ENCODE data around the gene ACTMAP.
A peak's percentile ranks its signal among the peaks of the same experiment; 100 is the strongest.

The ACTMAP gene

GRCh38 chr19:40721936-40722661, 28.2 kb downstream of the ACTMAP start:
- DNase-seq: peak in 2 of 56 donors; percentile 8 to 33

GRCh38 chr19:40721140-40721486, 29.2 kb downstream of the ACTMAP start:
- DNase-seq: no peak

DNA sequence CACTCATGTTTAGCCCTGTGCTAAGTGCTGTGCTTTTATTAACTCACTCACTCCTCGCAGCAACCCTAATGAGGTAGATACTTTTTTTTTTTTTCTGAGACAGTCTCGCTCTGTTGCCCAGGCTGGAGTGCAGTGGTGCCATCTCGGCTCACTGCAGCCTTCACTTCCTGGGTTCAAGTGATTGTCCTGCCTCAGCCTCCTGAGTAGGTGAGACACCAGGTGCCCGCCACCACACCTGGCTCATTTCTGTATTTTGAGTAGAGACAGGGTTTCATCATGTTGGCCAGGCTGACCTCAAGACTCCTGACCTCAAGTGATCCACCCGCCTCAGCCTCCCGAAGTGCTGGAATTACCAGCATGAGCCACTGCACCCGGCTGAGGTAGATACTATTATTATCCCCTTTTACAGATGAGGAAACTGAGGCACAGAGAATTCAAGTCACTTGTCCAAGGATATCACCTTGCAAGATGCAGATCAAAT, 30.8 kb downstream of the ACTMAP start:
- no peak for DNase-seq

DNA sequence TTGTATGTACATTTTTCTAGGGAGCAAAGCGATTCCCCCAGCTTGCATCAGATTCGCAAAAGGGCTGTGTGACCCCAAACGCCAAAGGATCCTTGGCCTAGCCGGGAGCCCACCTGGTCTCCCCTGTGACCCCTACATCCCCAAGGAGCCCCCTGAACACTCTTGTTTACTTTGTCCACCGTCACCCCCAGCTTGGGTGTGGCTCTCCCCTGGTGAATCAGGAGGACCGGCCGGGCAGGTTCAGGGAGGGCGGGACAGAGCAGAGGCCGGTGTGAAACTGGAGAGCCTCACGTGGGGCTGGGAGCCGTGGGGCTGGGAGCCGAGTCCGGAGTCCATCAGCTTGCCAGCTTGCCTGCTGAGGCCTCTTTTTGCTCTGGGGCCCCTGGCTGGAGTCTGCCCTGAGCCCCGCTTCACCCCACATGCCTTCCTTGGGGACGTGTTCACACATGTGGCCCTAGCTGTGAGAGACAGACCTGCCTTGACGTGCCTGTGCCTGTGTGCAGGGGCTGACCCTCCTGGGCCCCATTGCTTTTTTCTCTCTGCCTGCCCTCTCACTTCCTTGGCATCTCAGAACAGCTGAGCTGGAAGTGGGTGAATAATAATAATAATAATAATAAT, 31.4 kb downstream of the ACTMAP start:
- peak in 13 of 56 donors; percentile 5 to 36 (median 14) for DNase-seq

- peak in 3 of 56 donors; percentile 9 to 23 (median 22) for DNase-seq
These were observed 32.1 kb downstream of the ACTMAP start for GRCh38 chr19:40717880-40718773.

DNA sequence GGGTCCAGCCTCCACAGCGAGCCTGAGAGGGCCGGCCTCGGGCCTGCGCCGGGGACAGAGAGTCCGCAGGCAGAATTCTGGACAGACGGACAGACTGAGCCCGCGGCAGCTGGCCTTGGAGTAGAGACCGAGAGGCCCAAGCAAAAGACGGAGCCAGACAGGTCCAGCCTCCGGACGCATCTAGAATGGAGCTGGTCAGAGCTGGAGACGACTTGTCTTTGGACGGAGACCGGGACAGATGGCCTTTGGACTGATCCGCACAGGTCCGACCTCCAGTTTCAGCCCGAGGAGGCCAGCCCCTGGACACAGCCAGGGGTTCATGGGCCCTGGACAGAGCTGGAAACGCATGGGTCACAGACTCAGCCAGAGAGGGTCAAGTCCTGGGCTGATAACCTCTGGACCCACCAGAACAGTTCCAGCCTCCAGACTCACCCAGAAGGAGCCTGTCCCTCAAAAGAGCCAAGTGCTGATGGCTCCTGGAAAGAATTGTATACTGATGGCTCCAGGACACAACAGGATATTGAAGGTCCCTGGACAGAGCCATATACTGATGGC, 32.9 kb downstream of the ACTMAP start:
- DNase-seq: peak in 14 of 56 donors; percentile 16 to 58 (median 44)

- DNase-seq: peak; percentile 73 to 100 (median 98)
These were observed 33.6 kb downstream of the ACTMAP start, which contains the start of the genes COQ8B and ITPKC for GRCh38 chr19:40716482-40717324. Gene COQ8B, minus strand, starts transcription at chr19:40716886. Its CDS starts 2,254 bp downstream, at chr19:40714632. Gene ITPKC, plus strand, starts transcription at chr19:40717112. Its CDS starts 24 bp downstream, at chr19:40717136.

DNA sequence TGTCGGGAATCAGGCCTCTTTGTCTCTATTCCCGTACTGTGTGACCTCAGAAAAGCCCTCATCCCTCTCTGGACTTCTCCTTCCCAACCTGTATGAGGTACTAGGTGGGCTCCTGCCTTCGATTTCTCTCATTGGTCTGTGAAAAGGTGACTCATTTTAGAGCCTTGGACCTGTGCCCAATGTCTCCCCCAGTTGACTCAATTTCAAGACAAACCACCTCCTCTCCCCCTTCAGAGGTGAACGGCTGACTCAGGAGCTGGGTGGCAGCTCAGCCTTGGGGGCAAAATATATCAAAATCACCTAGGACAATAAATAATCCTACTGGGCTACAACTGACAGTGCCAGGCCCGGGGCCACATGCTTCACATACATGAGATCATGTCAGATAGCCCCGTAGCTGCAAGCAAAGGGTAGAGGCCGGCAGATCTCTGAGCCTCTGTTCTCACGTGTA, 34.2 kb downstream of the ACTMAP start:
- DNase-seq: peak in 9 of 56 donors; percentile 25 to 68 (median 53)

- DNase-seq: peak; percentile 49 to 98 (median 93)
These were observed 35.6 kb downstream of the ACTMAP start for GRCh38 chr19:40714441-40715299.

DNA sequence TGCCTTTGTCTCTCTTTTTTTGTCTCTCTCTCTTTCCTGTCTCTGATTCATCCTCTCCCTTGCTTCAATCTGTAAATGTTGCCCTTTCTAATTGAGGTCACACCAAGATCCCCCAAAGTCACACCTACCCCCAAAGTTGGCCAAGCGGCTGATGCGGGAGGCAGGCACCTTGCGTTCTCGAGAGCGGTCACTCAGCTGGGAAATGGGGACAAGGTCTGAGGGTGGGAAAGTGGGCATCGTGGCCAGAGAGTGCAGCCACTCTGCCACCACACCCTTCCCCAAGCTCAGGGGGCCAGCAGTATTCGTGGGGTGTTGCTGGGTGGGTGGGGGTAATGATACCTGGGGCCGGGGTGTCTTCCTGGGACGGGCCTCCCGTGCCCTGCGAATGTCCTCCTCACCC, 36.3 kb downstream of the ACTMAP start:
- DNase-seq: no peak

- DNase-seq: no peak
These were observed 40.5 kb downstream of the ACTMAP start for GRCh38 chr19:40709817-40710216.

- DNase-seq: no peak
These were observed 42.7 kb downstream of the ACTMAP start for GRCh38 chr19:40707615-40708014.

- no peak for DNase-seq
These were observed 44.2 kb downstream of the ACTMAP start for GRCh38 chr19:40705950-40706619.

- no peak for DNase-seq
These were observed 45.0 kb downstream of the ACTMAP start for GRCh38 chr19:40705362-40705651.

DNA sequence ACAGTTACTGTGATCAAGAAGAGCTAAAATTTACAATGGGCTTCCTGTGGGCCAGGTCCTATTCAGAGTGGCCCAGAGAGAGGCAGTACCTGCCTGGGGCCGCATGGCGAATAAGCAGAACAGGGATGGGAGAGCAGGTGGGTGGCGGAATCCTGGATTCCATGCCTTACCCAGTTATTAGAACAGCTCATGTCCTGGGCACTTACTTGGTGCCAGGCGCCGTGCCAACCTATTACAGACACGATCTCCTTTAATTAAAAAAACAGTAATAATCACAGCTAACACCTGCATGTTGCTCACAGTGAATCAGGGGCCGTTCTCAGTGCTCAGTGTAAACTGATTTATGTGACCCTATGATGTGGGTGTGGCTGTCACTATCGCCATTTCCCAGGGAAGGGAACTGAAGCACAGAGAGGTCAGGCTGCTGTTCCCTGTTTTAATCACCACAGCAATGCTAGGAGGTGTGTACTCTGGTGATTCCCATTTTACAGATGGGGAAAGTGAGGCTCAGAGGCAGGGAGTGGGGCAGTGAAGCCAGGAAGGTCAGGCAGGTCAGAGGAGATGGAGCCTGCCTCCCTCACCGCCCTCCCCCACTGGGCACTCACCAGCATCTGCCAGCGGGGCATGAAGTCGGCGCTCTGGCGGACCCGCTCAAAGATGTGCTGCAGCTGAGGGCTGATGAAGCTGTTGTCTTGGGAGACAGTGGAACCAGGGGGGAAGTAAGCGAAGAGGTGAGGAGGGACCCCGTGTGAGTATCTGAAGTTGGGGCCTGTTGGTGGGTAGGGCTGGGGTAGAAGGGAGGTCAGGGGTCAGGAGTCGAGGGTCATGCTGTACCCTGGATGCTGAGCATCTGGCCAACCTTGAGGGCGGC, 45.6 kb downstream of the ACTMAP start:
- DNase-seq: no peak

DNA sequence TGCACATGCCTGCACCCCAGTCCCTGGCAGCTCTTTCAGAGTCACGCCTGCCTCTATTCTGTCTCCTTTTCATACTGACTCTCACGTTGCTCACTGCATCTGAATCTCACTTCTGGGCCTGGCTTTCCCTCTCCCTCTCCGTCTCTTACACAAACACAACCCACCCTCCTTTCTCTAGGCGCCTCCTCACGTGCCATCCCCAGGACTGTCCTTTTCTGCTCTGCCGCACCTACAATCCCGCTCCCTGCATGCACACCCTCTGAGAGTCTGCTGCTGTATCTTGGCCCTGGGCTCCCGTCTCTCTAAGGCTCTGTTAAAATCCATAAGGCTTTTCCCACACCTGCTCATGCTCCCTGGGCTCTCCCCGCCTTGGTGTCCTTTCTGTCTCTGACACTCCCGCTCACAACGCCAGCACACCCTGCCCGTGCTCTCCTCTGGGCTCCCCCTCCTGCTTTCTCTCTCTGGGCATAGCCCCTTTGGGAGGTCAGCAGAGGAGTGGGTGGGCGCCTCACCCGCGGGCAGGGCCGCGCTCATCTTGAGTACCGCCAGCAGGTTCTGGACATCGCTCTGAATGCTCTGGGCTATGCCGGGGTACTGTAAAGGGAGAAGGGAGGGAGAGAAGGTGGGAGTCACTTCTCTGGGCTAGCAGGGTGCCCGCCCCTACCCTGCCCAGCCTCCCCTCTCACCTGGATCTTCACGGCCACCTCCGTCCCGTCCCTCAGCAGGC, 47.1 kb downstream of the ACTMAP start:
- DNase-seq: peak in 3 of 56 donors; percentile 9 to 26 (median 9)

Data from nucleus accumbens (tissue), 56 donors.